HG03378 (cell line): ENCODE data around the gene MAP4.
"Not testable (repeated sequence)": the region's sequence is repeated elsewhere in the genome, so short reads cannot be mapped to it uniquely, and the experiment has no call there.

Experiments used
- ATAC-seq: cut with Tn5 transposase; IDR thresholded peaks from one replicate; pipeline ENCODE4 v1.9.1; 2021; ENCODE audit warnings: mild to moderate bottlenecking, moderate library complexity; ENCODE audit not compliant: unreplicated experiment

MAP4 gene

GRCh38 chr3:47901280-47901833 is 114.9 kb downstream of the MAP4 start:
- ATAC-seq, result no peak

GRCh38 chr3:47899495-47900108 is 116.6 kb downstream of the MAP4 start:
- no peak for ATAC-seq

- ATAC-seq, result no peak
These were observed 118.3 kb downstream of the MAP4 start for GRCh38 chr3:47897954-47898353.

- no peak for ATAC-seq
These were observed 119.5 kb downstream of the MAP4 start for GRCh38 chr3:47896736-47897135.

- no peak for ATAC-seq
These were observed 121.0 kb downstream of the MAP4 start for GRCh38 chr3:47895241-47895640.

- no peak for ATAC-seq
These were observed 123.8 kb downstream of the MAP4 start for GRCh38 chr3:47892286-47893040.

- ATAC-seq, result no peak
These were observed 124.6 kb downstream of the MAP4 start for GRCh38 chr3:47891613-47892005.

GRCh38 chr3:47890828-47891612 is 125.2 kb downstream of the MAP4 start:
- no peak for ATAC-seq

GRCh38 chr3:47890126-47890827 is 125.9 kb downstream of the MAP4 start:
- no peak for ATAC-seq

GRCh38 chr3:47888986-47889757 is 127.0 kb downstream of the MAP4 start:
- no peak for ATAC-seq

GRCh38 chr3:47887991-47888390 is 128.2 kb downstream of the MAP4 start:
- ATAC-seq, result not testable (repeated sequence)

- ATAC-seq, result no peak
These were observed 131.0 kb downstream of the MAP4 start for GRCh38 chr3:47885168-47885567.

GRCh38 chr3:47884603-47885002 is 131.6 kb downstream of the MAP4 start:
- no peak for ATAC-seq

GRCh38 chr3:47882338-47882737 is 133.9 kb downstream of the MAP4 start:
- no peak for ATAC-seq

GRCh38 chr3:47877719-47878118 is 138.5 kb downstream of the MAP4 start:
- ATAC-seq, result no peak

GRCh38 chr3:47877290-47877689 is 138.9 kb downstream of the MAP4 start:
- ATAC-seq, result no peak

GRCh38 chr3:47874913-47875312 is 141.3 kb downstream of the MAP4 start:
- ATAC-seq, result no peak

- ATAC-seq, result no peak
These were observed 141.8 kb downstream of the MAP4 start for GRCh38 chr3:47874438-47874837.

GRCh38 chr3:47872916-47873315 is 143.3 kb downstream of the MAP4 start:
- ATAC-seq, result no peak

GRCh38 chr3:47871389-47871788 is 144.8 kb downstream of the MAP4 start:
- no peak for ATAC-seq
